Measurements from ENCODE around the gene CD74. TPM values are rescaled to one million over a fixed set of nuclear protein-coding genes. Genes with fewer than 3 reads are reported as not detected.

The CD74 gene
- total RNA-seq, 1 experiment from 2014 or later = 19.5 TPM

- no peak overlapping the region for H2BK120ac ChIP-seq (ENCODE audit: low read depth, low read length, poor library complexity, severe bottlenecking)
- H3K9me3 Mint-ChIP-seq = no peaks in the 10 kb centered on the region
- H3K4me3 Mint-ChIP-seq = no peak overlapping the region
- no peaks in the 10 kb centered on the region for H3K4me1 ChIP-seq (ENCODE audit: insufficient read depth, low read length)
- no peak overlapping the region for H4K91ac ChIP-seq (ENCODE audit: insufficient read length, low read depth, low read length)
- no peak overlapping the region for H4K8ac ChIP-seq (replicated peaks; ENCODE audit: insufficient read length, low read depth, low read length)
- H3K4ac ChIP-seq (ENCODE audit: low read depth, low read length) = no peak overlapping the region
- H3K79me2 ChIP-seq (ENCODE audit: insufficient read depth, low read length) = no peaks in the 10 kb centered on the region
- no peak overlapping the region for H2BK20ac ChIP-seq (ENCODE audit: low read depth, low read length, poor library complexity, severe bottlenecking)
- no peak overlapping the region for H2BK5ac ChIP-seq (ENCODE audit: insufficient read length, low read length)
- no peak overlapping the region for H3T11ph ChIP-seq (ENCODE audit: low read length)
- DNase-seq = no peak
- TF ChIP-seq, protein P1, sequence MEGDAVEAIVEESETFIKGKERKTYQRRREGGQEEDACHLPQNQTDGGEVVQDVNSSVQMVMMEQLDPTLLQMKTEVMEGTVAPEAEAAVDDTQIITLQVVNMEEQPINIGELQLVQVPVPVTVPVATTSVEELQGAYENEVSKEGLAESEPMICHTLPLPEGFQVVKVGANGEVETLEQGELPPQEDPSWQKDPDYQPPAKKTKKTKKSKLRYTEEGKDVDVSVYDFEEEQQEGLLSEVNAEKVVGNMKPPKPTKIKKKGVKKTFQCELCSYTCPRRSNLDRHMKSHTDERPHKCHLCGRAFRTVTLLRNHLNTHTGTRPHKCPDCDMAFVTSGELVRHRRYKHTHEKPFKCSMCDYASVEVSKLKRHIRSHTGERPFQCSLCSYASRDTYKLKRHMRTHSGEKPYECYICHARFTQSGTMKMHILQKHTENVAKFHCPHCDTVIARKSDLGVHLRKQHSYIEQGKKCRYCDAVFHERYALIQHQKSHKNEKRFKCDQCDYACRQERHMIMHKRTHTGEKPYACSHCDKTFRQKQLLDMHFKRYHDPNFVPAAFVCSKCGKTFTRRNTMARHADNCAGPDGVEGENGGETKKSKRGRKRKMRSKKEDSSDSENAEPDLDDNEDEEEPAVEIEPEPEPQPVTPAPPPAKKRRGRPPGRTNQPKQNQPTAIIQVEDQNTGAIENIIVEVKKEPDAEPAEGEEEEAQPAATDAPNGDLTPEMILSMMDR (conservative IDR thresholded peaks at IDR 0.05) = no peak
- peaks cover 34 to 93% (median 70%) of the 10 kb centered on the region in 3 experiments for H3K36me3 Mint-ChIP-seq (ENCODE audit: insufficient read depth in 1 of 3, low read depth in 3 of 3)
- H3K23me2 ChIP-seq (ENCODE audit: insufficient read length, low read depth, low read length, poor library complexity, severe bottlenecking) = no peaks in the 10 kb centered on the region
- no peak overlapping the region for H3K18ac ChIP-seq (ENCODE audit: insufficient read length, low read depth, low read length)
- no peaks in the 10 kb centered on the region for H3K9me3 ChIP-seq (ENCODE audit: control insufficient read depth, low read depth, low read length)
- no peaks in the 10 kb centered on the region for H3K27me3 ChIP-seq (ENCODE audit: insufficient read depth, low read length)
- no peaks in the 10 kb centered on the region for H4K20me1 ChIP-seq (ENCODE audit: control insufficient read depth, insufficient read depth, insufficient read length)
- no peak overlapping the region for H4K5ac ChIP-seq (ENCODE audit: insufficient read length, low read depth, low read length)
- H2BK12ac ChIP-seq (ENCODE audit: insufficient read length, low read depth, low read length) = no peak overlapping the region
- no peak overlapping the region for H3K14ac ChIP-seq (ENCODE audit: insufficient read depth, low read length)
- H3K9ac ChIP-seq (ENCODE audit: extremely low read depth, insufficient read length, low read length) = no peak overlapping the region
- no peak overlapping the region for H2AFZ ChIP-seq (ENCODE audit: low read length)
- H3K23ac ChIP-seq (ENCODE audit: insufficient read length, low read depth, low read length) = no peak overlapping the region
- H3K56ac ChIP-seq (ENCODE audit: insufficient read length, low read depth, low read length) = no peak overlapping the region
- no peak overlapping the region for H3K4me2 ChIP-seq (ENCODE audit: insufficient read depth, insufficient read length, low read length)
- H3K27ac Mint-ChIP-seq = no peak overlapping the region
- no peak overlapping the region for H3K27ac ChIP-seq (ENCODE audit: insufficient read length, low read depth, low read length)
- no peaks in the 10 kb centered on the region; the same call in 1 of the 2 replicates for H3K27me3 Mint-ChIP-seq (ENCODE audit: low read depth)
- H3K4me1 Mint-ChIP-seq = no peaks in the 10 kb centered on the region
- no peak overlapping the region for H2BK15ac ChIP-seq (ENCODE audit: low read depth, low read length)
- WGBS (ENCODE audit: extremely low coverage, insufficient read length, low lambda C conversion rate) = no CpG with 5 or more reads among the region's 13 CpGs
- no peaks in the 10 kb centered on the region for H3K79me1 ChIP-seq (ENCODE audit: insufficient read depth, low read depth, low read length, poor library complexity, severe bottlenecking)
- H2AK5ac ChIP-seq (ENCODE audit: insufficient read length, low read length) = no peak overlapping the region
These were observed 23.0 kb downstream of the CD74 start for GRCh38 chr5:150389531-150390266.
